Suprapubic skin (tissue), 4 donors: ENCODE measurements around the gene PROX2.

Experiments
- EP300 ChIP-seq: sonication (generic); formaldehyde crosslinking; IDR thresholded peaks from one replicate; pipeline ENCODE4 v1.6.1; 2017; ENCODE audit warnings: antibody characterized with exemption
- POLR2A ChIP-seq, 2 donors: fragments of 450-650 bp; IDR thresholded peaks; one replicate each; pipeline ENCODE4 v1.6.1; 2017; ENCODE audit warnings: antibody characterized with exemption in 2 of 2, mild to moderate bottlenecking in 2 of 2, moderate library complexity in 2 of 2
- POLR2AphosphoS5 ChIP-seq, 3 donors: sonication (generic); formaldehyde crosslinking; IDR thresholded peaks; one replicate each; pipeline ENCODE4 v1.6.1; 2017; ENCODE audit warnings: antibody characterized with exemption in 3 of 3
- TF ChIP-seq, protein P1 (sequence below), 2 donors: fragments of 200-600 bp in 1 of 2; fragments of 450-650 bp in 1 of 2; sonication (generic) in 1 of 2; IDR thresholded peaks; one replicate each; pipeline ENCODE4 v1.5.1; 2016 to 2019; ENCODE audit warnings: antibody characterized with exemption in 2 of 2, mild to moderate bottlenecking in 1 of 2, moderate library complexity in 1 of 2

DNA sequence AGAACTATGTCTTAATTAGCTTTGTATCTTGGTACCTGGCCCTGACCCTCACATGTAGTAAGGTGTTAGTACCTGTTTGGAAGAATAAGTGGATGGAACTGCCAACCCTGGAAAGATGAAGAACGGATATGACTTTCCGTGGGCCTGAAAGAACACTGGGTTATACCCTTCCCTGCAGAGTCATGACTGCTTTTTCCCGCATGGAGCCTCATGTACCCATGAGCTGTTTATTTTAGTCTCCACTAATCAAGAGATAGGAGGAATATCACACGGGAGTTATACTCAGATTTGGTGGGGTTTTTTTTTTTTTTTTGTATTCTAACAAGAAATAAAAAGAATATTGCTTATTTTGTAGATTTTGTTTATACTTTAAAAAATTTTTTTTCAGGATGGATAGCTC is 21.7 kb upstream of the PROX2 start:
- TF ChIP-seq, protein P1, sequence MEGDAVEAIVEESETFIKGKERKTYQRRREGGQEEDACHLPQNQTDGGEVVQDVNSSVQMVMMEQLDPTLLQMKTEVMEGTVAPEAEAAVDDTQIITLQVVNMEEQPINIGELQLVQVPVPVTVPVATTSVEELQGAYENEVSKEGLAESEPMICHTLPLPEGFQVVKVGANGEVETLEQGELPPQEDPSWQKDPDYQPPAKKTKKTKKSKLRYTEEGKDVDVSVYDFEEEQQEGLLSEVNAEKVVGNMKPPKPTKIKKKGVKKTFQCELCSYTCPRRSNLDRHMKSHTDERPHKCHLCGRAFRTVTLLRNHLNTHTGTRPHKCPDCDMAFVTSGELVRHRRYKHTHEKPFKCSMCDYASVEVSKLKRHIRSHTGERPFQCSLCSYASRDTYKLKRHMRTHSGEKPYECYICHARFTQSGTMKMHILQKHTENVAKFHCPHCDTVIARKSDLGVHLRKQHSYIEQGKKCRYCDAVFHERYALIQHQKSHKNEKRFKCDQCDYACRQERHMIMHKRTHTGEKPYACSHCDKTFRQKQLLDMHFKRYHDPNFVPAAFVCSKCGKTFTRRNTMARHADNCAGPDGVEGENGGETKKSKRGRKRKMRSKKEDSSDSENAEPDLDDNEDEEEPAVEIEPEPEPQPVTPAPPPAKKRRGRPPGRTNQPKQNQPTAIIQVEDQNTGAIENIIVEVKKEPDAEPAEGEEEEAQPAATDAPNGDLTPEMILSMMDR (IDR thresholded peaks at IDR 0.05): no peak
- no peak for TF ChIP-seq POLR2AphosphoS5 (IDR thresholded peaks at IDR 0.05)
- no peak for TF ChIP-seq POLR2A (IDR thresholded peaks at IDR 0.05)
- TF ChIP-seq EP300: no peak
